Measurements from ENCODE around the gene NKX1-1.

Gene NKX1-1

GRCh38 chr4:1370321-1371124, 35.7 kb downstream of the NKX1-1 start:
- no peak for DNase-seq

GRCh38 chr4:1369479-1370079, 36.7 kb downstream of the NKX1-1 start:
- DNase-seq, result no peak

GRCh38 chr4:1369091-1369450, 37.2 kb downstream of the NKX1-1 start:
- DNase-seq, result no peak

- no peak for DNase-seq
These were observed 37.7 kb downstream of the NKX1-1 start for GRCh38 chr4:1368421-1369090.

- DNase-seq, result no peak
These were observed 38.3 kb downstream of the NKX1-1 start for GRCh38 chr4:1367936-1368289.

- no peak for DNase-seq
These were observed 38.9 kb downstream of the NKX1-1 start for GRCh38 chr4:1367230-1367935.

GRCh38 chr4:1366371-1367229, 39.6 kb downstream of the NKX1-1 start:
- DNase-seq, result no peak

GRCh38 chr4:1365271-1366178, 40.7 kb downstream of the NKX1-1 start:
- DNase-seq, result no peak

- DNase-seq, result no peak
These were observed 41.5 kb downstream of the NKX1-1 start for GRCh38 chr4:1364748-1365147.

GRCh38 chr4:1364217-1364616, 42.0 kb downstream of the NKX1-1 start:
- no peak for DNase-seq

GRCh38 chr4:1363513-1363912, 42.7 kb downstream of the NKX1-1 start:
- DNase-seq, result no peak

GRCh38 chr4:1362521-1362920, 43.7 kb downstream of the NKX1-1 start:
- DNase-seq, result no peak

GRCh38 chr4:1362046-1362445, 44.2 kb downstream of the NKX1-1 start:
- DNase-seq, result no peak

- DNase-seq, result no peak
These were observed 44.8 kb downstream of the NKX1-1 start for GRCh38 chr4:1361431-1361830.

GRCh38 chr4:1360423-1361283, 45.6 kb downstream of the NKX1-1 start:
- DNase-seq, result no peak

- DNase-seq, result no peak
These were observed 46.3 kb downstream of the NKX1-1 start for GRCh38 chr4:1359976-1360375.

- DNase-seq, result no peak
These were observed 47.1 kb downstream of the NKX1-1 start for GRCh38 chr4:1359144-1359501.

- DNase-seq, result no peak
These were observed 47.7 kb downstream of the NKX1-1 start for GRCh38 chr4:1358421-1359143.

GRCh38 chr4:1357356-1358248, 48.6 kb downstream of the NKX1-1 start:
- no peak for DNase-seq
